Dermis blood vessel endothelial cell (primary cell): ENCODE measurements around the gene EGFLAM. TPM values are rescaled to one million over a fixed set of nuclear protein-coding genes. Genes with fewer than 3 reads are reported as not detected.

Source experiments
- DNase-seq: peaks from one replicate; pipeline ENCODE4 v3.0.0; 2010
- total RNA-seq: library from RNA; depleted of rRNA; stranded (reverse); fragments of >200 nt; gene quantifications from 2 replicates; pipeline ENCODE4 v1.2.3, GENCODE V29; 2014

The EGFLAM gene
- 0.09 and 0.85 TPM in 2 replicates for total RNA-seq

DNA sequence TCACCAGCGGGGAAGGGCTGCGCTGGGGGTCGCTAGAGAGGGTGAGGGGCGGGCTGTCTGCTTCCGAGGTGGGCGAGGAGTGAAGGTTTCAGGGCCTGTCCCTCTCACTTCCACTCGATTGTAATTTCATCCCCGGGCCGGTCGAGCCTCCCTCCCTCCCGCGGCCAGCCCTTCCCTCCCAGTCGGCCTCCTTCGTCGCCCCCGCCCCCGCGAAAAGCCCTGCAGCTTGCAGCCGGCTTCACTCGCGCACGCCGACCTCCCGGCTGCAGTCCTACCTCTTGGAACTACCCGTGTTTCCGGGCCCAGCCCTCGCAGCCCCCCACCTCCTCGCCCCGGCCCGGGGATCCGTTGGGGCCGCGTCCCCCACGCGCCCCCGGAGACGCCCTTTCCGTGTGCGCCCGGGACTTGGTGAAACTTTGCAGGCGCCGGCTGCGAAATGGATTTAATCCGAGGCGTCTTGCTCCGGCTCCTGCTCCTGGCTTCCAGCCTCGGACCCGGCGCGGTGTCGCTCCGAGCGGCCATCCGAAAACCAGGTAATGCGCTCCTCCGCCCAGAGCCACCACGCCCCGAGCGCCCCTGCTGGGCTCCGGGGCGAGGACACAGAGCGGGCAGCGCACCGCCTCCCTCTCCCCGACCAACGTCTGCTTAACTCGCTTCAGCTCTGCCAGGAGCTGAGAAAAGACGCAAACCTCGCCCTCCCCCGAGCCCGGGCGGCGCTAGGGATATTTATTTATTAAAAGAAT is at the start of gene EGFLAM:
EGFLAM (plus strand) TSS at position 241 of the 743 bp plus-strand sequence; CDS start at position 437, 196 bp downstream.
- peak; percentile 13 for DNase-seq

DNA sequence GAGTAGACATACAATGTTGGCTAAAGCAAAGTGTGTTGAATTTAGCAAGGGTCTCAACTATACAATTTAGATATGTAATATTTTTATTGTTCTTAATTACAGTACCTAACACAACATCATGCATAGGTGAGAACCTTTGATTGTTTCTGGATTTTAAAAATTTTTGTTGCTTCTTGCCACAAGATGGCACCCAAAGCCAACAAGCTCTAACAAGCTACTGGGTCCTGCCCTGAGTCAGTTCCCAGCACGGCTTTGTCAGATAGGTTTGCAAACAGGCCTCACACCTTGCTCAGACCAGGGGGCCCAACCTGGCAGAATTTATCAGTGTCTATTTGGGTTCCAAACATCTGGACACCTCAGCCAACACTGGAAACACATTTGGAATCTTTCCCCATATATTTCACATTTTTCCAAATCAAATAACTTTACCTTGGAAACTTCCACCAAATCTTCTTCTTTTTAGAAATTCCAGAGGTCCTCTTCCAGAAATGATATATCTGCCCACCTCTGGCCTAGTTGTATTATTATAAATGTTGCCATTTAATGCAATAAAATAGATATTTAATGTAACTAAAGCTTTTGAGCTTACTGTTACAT is 49.5 kb upstream of the EGFLAM start:
- peak; percentile 60 for DNase-seq

DNA sequence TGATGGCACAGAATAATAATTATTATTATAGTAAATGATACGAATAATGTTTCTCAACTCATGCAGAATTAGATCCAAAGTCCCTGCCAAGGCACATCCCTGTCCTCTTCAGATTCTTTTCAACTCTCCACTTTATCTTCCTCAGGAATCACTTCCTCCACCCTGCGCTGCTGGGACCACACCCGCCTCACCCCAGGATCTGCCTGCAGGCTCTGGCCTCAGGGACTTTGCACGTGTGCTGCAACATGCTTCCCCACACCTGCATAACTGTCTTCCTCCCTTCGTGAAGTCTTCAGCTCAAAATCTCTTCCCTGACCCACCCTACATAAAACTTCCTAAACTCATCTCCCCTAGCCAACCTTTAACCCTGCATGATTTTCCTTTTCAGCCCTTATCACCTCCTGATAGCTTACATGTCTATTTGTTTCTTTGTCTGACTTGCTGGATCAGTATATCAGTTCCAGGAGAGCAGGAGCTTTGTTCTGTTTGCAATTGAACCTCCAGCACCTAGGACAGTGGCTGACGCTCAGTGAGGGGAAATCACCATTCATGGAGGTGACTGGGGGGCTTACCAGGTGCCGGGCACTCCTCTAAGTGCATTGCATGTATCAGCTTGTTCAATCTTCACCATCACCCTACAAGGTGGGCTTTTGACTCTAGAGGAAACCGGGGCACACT is 47.5 kb upstream of the EGFLAM start:
- no peak for DNase-seq

GRCh38 chr5:38211354-38211710 is 47.0 kb upstream of the EGFLAM start:
- no peak for DNase-seq

DNA sequence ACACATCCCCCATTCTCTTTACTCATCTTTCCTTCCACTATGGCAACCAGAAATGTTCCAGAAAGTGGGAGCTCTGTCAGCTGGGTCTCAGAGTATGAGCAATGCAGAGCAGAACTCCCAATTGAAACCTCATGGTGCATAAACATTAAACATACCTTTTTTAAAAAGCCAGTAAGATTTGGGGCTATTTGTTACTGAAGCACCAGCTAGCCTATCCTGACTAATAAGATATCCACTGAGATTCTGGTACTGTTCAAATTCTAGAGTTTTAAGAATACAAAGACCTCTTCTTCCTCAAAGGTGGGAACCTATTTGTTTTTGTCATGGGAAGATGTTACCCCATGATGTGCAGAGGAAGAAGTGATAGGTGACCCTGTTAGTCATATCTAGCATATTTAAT is 46.1 kb upstream of the EGFLAM start:
- no peak for DNase-seq

DNA sequence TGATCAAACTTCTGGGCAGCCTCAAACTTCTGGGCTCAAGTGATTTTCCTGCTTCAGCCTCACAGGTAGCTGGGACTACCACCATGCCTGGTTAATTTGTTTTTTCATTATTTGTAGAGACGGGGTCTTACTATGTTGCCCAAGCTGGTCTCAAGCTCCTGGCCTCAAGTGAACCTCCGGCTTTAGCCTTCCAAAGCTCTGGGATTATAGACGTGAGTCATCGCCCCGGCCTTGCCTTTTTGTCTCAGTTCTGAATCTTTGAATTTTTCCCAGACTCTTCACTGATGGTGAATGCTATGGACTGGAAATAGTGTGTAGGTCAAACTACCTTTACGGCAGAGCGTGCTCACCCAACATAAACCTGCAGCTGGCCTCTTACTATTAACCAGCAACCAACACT is 32.3 kb upstream of the EGFLAM start:
- DNase-seq = no peak

DNA sequence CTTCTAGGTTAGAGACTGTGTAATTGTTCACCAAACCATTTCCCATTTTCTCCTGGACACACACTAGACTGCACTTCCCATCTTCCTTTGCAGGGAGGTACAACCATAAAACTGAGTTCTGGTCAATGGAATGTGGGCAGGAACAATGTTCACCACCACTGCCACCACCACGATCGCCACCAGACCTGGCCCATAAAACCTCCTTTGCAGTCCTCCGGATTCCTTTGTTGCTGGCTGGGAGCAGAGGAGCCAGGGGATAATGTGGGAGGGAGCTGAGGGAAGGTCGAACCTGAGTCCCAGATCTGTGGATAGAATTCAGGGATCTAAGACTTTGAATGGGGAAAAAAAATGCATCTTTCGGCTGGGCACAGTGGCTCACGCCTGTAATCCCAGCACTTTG is 29.4 kb upstream of the EGFLAM start:
- no peak for DNase-seq

GRCh38 chr5:38234737-38235136 is 23.6 kb upstream of the EGFLAM start:
- no peak for DNase-seq

DNA sequence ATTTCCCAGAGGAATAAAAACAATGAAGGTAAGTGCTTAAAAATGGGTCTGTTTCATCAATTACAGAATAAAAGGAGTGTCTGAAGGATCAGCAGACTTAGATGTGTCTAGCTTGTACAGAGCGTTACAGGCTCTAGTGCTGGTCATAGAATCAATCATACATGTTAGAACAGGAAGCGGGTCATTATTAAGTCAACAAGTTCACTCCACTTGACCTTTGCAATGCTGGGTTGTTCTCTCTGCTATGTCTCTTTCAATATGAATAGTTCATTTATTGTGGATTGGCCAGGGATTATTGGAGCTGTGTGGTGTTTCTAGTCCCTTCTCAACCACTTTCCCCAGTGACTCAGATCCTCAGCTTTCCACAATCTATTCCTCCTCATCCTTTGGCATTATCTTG is 20.7 kb upstream of the EGFLAM start:
- no peak for DNase-seq

DNA sequence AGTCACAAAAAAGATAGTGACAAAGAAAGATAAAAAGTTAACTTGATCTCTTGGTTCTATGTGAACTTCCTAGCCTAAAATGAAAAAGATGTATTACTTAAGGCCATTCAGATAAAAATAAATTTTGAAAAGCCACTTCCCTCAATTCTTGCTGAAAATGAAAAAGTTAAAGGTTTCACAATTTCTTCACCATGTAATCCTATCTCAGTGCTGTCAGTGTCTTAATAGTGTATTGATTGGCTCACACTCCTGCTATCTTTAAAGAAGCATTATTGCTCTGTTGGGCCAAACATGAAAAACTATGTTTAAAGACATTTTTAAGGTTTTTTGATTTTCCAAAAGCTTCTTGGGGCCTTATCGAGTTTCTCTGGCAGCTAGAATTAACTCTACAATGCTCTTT is 18.1 kb upstream of the EGFLAM start:
- DNase-seq = no peak

DNA sequence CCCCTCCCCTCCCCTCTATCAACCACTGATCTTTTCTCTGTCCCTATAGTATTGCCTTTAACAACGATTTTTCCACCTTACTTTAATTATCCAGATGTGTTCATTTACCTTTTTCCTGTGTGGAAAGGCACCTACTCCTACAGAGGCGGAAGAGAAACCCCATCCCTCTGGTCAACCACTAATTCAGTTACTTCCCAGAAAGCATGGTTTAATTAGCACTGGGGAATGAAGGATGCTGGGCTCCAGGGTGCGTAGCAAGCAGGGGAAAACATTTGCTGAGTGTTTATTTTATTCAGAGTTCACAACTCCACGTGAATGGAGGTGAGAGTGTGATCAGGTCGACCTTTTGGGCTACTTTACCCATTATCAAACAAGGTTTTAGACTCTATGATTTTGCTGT is 16.7 kb upstream of the EGFLAM start:
- no peak for DNase-seq

GRCh38 chr5:38245307-38245706 is 13.1 kb upstream of the EGFLAM start:
- no peak for DNase-seq

GRCh38 chr5:38249301-38249700 is 9.1 kb upstream of the EGFLAM start:
- DNase-seq = no peak

DNA sequence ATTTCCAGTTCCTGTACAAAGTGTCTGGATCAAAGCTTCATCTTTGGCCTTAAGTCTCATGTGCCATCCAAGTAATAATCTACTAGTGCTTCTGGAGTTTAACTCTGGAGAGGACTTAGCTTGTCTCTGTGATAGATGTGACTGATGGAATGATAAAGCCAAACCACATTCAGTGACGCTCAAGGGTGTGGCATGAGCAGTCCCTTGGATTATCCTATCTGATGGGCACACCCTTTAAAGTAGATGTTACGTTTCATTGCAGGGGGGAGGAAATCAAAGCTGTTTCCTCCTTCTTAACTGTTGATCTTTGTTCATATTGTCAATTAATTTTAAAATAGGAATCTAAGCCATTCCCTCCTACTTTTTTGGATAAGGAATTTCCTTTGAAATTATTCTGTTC is 8.5 kb upstream of the EGFLAM start:
- no peak for DNase-seq

DNA sequence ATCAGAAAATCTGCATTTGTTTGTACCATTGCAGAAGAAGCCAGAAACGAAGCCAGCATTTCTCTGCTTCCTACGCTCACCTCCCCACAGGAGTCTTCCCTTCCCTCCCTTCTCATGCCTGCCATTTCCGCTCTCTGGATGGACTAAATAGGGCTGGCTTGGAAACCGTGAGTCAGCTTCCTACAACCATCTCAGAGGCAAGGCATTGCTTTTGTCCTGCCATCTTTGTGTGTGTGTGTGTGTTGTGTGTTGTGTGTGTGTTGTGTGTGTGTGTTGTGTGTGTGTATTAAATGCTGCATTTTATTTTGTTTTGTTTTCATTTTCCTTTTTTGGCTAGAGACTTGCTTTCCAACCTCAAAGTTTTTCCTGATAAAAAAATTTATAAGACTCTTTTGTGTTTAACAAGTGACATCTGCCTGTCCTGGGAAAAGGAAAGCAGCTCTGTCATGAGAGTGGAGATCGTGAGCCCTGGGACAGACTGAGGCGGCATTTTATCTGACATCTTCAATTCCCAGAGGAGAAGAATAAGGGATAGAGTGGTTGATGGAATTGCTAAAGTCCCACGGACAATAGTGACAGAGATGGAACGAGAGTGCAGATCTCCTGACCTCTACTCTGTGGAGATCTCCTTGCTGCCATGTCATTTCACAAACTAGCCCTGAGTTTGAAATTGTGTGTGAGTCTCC is 7.5 kb upstream of the EGFLAM start:
- no peak for DNase-seq

GRCh38 chr5:38253759-38254158 is 4.6 kb upstream of the EGFLAM start:
- no peak for DNase-seq

DNA sequence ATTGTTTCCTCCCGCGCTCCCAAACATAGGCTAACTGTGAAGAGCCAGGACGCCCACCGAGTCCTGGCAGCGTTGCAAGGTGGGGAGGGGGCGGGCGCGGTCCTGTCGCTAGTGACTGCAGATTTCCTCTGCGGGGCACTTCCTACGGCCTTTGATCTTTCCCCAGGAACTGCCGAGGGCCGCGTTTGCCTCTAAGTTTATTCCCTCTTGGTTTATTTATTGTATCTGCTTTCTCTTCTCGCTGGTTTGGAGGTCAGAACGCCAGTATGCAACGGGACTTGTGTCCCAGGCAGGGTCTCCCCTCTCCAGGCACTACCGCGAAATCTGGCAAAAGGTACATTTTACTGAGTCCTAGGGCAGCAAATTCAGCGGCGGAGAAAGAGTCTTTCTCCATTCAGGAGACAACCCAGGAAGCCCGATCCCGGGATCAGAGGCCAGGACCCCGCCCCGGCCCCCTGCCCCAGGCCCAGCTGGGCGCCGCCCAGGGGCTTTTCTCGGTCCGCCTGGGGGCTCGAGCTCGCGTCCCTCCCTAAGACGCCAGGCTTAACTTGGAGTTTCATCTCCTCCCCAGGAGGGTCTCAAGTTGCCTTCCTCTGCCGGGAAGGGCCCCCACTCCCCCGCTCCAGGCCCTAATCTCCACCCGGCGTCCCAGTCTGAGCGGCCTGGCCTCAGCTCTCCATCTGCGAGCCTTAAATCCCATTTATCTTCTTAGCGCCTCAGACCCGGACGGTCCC is 884 bp upstream of the EGFLAM start:
- no peak for DNase-seq

DNA sequence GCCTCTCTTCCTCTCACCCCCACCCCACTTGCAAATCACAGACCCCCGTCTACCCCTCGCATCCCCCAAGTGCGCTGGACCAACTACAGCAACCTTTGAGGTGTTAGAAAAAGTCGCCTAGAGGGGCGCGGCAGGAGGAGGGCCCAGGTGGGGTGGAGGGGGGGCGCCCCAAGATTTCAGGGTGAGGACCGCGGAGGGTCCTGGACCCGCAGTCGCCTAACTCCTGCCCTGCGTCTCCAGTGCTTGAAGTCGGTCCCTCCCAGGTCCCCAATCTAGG is 379 bp upstream of the EGFLAM start:
- DNase-seq = no peak

- no peak for DNase-seq
These were observed 876 bp downstream of the EGFLAM start for GRCh38 chr5:38259062-38259808.

DNA sequence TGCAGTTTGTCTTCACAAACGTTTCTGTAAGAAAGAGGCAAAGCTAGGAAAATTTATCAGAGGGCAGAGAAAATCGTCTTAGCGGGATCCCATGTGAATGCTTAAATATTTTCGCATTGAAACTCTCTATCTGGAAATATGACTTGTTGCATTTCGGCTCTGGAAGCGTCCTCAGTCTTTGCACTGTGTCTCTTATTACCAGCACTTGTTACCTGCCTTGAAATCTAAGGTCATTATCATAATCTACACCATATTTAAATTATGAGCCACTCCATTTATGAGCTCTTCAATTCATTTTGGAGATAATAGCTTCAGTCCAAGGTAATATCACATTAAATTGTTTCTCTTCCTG is 1.4 kb downstream of the EGFLAM start:
- no peak for DNase-seq

- no peak for DNase-seq
These were observed 5.6 kb downstream of the EGFLAM start for GRCh38 chr5:38263983-38264382.

GRCh38 chr5:38265546-38266179 is 7.3 kb downstream of the EGFLAM start:
- peak; percentile 79 for DNase-seq
